HG02970 (cell line): ENCODE data around the gene CADM4.
"Not testable (repeated sequence)": the region's sequence is repeated elsewhere in the genome, so short reads cannot be mapped to it uniquely, and the experiment has no call there.

ENCODE experiments used
- ATAC-seq: cut with Tn5 transposase; IDR thresholded peaks from one replicate; pipeline ENCODE4 v1.9.1; 2021; ENCODE audit warnings: mild to moderate bottlenecking, moderate library complexity, moderate number of reproducible peaks; ENCODE audit not compliant: unreplicated experiment, low FRiP score

CADM4 gene

DNA sequence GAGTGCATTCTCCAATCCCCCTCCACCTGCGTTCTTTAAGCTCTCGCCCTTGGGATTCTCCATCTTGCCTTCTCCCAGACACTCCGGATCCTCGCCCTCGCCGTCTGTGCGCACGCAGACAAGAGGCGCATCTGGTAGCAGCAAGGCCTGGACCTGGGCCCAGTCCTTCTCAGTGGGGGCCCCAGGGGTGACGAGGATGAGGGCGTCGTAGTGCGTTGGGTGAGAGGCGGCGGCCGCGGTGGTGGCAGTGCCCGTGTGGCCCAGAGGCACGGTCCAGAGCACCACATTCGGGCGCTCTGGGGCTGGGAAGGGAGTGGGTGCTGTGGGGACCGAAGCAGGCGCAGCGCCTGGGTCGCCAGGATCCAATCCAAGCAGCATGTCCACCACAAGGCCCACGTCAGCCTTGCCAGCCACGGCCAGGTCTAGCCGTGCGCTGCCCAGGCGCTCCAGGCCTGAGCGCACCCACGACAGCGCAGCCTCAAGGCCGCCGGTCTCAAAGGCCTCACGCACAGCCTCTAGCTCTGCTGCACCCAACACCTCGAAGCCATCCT lies 46.8 kb downstream of the CADM4 start:
- ATAC-seq: no peak

DNA sequence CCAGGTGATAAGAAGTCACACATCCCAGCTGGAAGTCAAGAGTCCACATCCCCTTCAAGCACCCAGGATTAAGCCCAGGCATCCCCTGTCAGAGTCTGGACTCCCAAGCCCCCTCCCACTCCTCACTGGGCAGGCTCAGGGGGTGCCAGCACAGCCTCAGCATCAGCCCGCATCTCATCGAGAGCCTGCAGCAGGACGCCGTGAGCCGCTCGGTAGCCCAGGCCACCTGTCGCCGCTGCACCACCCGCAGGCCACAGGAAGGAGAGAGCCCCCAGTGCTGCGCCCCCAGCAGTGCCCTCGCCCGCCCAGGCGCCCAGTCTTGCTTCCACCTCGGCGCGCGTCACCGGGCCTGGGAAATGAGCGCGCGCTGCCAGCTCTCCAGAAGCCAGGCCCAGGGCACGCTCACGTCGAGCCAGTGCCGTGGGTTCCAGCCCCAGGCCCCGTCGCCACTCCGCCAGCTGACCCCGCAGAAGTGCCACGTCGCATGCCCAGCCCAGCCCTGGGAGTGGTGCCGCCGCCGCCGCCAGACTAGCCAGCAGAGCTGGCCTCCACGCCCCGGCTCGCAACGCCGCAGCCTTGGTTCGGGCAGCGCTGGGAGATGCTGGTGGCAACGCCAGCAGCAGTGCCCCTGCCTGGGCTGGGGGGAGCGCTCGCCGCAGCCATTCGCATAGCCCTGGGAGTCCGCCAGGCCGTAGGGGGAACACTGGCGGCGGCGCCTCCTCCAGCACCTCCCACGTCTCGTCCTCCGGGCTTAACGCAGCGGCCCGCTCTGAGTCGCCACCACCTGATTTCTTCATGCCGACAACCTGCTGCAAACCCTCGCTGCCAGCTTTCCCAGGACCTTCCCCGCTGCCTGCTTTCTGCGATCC lies 47.5 kb downstream of the CADM4 start:
- ATAC-seq: no peak

DNA sequence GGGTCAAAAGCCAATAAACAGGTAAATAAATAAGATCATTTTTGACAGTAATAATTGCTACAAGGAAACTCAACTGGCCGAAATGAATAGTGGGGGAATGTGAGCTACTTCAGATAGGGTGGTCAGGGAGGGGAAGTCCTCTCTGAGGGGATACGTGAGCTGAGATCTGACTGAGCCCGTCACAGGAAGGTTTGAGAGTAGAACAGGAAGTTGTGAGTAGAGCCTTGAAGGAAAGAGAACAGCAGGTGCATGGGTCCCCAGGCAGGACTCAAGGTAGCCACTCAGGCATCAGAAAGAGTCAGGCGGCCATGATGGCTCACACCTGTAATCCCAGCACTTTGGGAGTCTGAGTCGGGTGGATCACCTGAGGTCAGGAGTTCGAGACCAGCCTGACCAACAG lies 50.0 kb downstream of the CADM4 start:
- ATAC-seq: no peak

DNA sequence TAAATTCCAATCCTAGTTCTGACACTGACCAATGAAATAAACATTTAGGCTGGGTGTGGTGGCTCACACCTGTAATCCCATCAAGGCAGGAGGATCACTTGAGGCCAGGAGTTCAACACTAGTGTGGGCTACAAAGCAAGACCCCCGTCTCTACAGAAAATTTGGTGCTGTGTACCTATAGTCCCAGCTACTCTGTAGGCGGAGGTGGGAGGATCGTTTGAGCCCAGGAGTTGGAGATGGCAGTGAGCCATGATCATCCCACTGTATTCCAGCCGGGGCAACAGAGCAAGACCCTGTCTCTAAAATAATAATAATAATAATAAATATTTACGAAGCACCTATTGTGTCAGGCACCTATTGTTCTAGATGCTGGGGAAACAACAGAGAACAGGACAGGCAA lies 50.4 kb downstream of the CADM4 start:
- ATAC-seq: no peak

DNA sequence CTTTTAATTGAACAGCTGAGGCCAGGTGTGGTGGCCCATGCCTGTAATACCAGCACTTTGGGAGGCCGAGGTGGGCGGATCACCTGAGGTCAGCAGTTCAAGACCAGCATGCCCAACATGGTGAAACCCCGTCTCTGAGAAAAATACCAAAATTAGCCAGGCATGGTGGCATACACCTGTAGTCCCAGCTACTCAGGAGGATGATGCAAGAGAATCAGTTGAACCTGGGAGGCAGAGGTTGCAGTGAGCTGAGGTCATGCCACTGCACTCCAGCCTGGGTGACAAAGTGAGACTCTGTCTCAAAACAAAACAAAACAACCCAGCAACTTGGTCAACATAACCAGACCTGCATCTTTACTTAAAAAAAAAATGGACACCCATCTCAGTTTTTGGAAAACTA lies 52.6 kb downstream of the CADM4 start:
- ATAC-seq: not testable (repeated sequence)

DNA sequence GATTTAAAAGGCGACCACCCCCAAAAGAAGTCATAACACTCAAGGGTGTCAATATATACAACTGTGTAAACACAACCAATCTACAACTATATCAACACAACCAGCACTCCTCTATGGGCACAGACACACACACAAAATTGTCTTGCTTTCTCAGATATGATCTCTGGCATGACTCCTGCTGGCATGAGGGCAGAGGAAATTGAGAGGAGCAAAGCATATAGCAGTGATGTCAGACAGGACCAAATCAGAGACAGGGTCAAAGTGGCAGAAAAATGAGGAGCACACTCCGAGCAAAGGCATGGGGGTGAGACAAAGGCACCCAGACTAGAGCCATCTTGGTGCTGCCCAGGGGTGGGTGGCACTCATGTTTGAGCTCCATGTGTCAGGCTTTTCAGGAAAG lies 53.3 kb downstream of the CADM4 start:
- no peak for ATAC-seq

DNA sequence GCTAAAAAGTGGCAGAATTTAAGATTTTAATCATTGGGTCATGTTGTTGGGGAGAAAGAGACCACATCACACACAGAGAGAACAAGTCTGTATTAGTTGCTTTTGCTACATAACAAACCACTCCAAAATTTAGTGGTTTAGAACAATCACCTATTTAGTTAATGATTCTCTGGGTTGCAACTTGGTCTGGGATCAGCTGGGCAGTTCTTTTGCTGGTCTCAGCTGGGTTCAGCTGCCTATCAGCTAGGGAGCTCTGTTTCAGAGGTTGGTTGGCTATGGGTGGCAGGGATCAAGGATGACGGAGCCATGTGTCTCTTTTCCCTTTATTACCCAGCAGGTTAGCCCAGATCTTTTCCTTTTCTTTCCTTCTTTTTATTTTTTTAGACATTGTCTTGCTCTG lies 55.2 kb downstream of the CADM4 start:
- no peak for ATAC-seq

DNA sequence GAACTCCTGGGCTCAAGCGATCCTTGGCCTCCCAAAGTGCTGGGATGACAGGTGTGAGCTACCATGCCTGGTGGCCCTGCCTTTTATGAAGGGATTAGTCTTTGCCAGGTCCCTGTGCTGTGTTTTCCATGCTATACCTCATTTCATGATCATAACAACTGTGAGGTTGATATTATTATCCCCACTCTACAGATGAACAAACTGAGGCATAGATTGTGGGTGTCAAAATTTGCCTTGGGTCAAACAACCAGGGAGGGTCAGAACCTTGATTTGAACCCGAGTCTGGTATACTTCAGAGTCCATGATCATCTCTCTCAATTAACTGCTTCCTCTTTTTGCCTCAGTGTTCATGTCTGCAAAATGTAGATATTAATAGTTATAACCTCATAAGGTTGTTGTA lies 57.2 kb downstream of the CADM4 start:
- no peak for ATAC-seq

DNA sequence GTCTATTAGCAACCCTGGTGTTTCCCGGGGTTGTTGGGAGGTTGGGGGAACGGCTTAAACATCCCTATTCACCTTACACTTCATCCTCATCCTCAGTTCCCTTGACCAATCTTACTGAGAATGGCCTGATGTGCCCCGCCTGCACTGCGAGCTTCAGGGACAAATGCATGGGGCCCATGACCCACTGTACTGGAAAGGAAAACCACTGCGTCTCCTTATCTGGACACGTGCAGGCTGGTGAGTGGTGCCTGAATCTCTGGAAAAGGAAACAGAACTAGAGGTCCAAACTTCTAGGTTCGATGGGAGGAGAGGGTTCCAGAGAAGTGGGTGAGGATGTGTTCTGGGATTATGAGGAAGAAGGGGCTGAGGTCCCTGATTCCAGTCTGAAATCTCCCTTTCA lies 58.2 kb downstream of the CADM4 start:
- no peak for ATAC-seq

DNA sequence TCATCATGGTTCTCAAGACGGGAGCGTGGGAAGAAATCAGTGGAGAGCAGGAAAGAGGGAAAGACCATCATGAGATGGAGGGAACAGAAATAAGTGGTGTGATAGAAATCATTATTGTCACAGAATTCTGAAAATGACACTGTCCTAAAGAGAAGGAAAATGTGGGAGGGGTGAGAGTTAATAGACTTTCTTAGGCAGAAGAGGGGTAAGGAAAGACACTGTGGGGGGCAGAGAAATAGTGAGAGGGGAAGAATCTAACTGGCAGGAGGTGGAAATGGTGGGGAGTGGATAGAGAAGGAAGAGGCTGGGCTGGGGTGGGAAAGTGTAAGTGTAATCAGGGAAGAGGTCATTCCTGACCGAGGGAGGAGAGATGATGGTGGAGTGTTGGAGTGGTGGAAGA lies 60.9 kb downstream of the CADM4 start:
- no peak for ATAC-seq

DNA sequence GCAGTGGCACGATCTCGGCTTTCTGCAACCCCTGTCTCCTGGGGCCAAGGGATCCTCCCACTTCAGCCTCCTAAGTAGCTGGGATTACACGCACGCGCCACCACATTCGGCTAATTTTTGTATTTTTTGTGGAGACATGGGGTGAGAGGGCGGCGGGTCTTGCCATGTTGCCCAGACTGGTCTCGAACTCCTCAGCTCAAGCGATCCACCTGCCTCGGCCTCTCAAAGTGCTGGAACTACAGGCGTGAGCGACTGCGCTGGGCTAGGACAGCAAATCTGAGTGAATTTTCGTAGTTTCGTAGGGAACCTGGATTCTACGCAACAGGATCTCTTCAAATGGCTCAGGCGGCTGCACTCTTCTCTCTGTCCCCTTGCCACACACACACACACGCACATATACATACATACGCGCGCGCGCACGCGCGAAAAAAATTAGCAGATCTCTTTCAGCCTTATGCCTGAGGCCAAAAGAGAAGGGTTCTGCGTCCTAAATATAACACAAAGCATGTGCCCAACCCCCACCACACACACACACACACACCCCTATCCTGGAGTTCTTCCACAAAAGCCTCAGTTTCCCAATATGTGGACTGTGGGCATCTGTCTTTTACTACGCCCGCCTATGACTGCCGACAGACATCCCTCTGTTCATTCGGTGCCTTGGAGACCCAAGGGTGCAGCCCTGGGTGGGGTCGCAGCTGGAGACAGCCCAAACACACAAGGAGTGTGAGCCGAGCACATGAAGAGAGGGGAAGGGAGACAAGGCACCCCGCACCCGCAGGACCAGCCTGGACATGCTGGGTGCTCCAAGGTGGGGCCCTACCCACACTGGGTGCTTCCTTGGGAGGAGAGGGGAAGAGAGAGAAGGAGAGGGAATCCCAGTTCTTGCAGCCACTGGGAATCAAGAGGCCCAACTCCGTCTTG lies 63.4 kb downstream of the CADM4 start:
- ATAC-seq: no peak

DNA sequence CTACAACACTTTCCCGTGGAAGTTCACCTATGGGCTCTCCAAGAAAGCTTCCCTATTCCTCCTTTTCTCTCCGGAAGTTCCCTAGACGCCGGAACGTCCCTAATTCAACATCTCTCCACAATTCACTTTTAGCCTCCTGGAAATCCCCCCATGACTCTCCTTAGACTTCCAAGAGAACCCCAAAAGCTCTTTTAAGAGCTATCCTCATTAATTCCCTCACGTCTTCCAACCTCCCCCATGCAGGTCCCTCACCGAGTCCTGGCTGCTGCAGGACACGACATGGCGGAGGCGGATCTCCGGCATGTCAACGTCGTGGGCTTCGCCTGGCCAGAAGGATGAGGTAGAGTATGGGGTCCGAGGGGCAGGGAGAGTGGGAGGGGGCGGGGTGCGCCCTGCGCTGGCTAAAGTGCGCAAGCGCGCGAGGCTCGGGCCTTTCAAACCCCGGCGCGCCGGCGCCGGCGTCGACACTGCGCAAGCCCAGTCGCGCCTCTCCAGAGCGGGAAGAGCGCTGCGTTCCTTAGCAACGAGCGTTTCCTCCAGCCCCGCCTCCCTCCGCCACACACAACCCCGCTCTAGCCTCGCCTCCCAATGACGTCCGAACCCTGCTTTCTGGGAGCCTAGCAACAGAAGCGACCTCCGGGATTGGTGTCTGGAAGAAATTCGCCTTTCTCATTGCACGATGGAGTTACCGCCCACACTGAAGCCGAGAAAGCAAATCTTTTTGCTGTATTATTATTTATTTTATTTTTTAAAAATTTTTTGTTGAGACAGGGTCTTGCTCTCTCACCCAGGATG lies 64.3 kb downstream of the CADM4 start, which contains the start of the genes PINLYP and XRCC1:
PINLYP (plus strand) TSS at position 646 of the 795 bp plus-strand sequence. CDS start 1,391 bp downstream, outside the sequence.
XRCC1 (minus strand) TSS at position 372 of the 795 bp plus-strand sequence; CDS start at position 303, 69 bp downstream.
- ATAC-seq: peak; percentile 91

DNA sequence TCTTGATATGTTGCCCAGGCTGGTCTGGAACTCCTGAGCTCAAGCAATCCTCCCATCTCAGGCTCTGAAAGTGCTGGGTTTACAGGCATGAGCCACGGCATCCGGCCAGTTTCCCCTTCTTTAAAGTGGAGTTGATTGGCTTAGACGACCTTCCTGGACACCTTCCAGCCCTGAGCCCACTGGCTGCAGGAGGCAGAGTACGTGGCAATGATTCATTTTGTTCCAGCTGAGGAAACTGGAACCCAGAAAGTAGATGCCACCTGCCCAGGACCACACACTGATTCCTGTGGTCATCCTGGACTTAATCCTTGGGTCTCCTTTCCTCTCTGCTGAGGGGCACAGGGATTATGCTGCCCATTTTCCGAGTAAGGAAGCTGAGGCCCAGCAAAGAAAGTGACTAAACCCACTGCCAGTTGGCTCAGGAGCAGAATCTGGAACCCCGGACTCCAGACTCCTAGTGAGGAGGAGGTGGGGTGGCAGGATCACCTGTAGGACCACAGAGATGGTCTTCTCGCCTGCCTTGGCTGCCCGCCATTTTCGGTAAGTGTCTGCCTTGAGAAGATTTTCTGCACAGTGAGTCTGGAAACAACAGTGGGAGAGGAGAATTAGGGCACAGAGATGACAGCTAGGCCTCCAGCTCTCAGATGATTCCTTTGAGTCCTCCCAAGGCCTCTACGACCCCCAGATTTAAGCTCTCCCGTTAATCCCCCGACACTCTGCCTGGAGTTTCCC lies 65.1 kb downstream of the CADM4 start:
- ATAC-seq: no peak
